Lung (tissue), 12 donors: ENCODE data around the gene RMDN2. TPM values are rescaled to one million over a fixed set of nuclear protein-coding genes. Genes with fewer than 3 reads are reported as not detected.

ENCODE experiments used
- ATAC-seq: fragments of 200-7000 bp; cut with Tn5 transposase; one replicate; pipeline ENCODE4 v1.9.1; 2020; ENCODE audit warnings: moderate number of reproducible peaks; ENCODE audit not compliant: insufficient read depth, low FRiP score
- DNase-seq, 3 donors: peaks; one replicate each; pipeline ENCODE4 v3.0.0-alpha.2; 2013 to 2017
- H3K27ac ChIP-seq, 2 donors: one replicate each; pipeline ENCODE4 v1.5.1; 2013; ENCODE audit warnings: mild to moderate bottlenecking in 2 of 2, moderate library complexity in 2 of 2, control low read depth in 1 of 2, inconsistent platforms in 1 of 2, low read depth in 1 of 2, low read length in 1 of 2
- H3K27me3 ChIP-seq, 3 donors: one replicate each; pipeline ENCODE4 v1.5.1; 2013; ENCODE audit warnings: low read length in 2 of 3; ENCODE audit not compliant: control insufficient read depth in 3 of 3, insufficient read depth in 3 of 3
- H3K36me3 ChIP-seq, 4 donors: one replicate each; pipeline ENCODE4 v1.5.1; 2013; ENCODE audit warnings: low read length in 4 of 4, mild to moderate bottlenecking in 1 of 4, moderate library complexity in 1 of 4; ENCODE audit not compliant: control insufficient read depth in 4 of 4, insufficient read depth in 4 of 4
- H3K4me1 ChIP-seq, 5 donors: one replicate each; pipeline ENCODE4 v1.5.1; 2013; ENCODE audit warnings: low read length in 5 of 5, mild to moderate bottlenecking in 2 of 5, moderate library complexity in 1 of 5; ENCODE audit not compliant: control insufficient read depth in 5 of 5, insufficient read depth in 5 of 5
- H3K4me3 ChIP-seq: one replicate; pipeline ENCODE4 v1.5.1; 2013; ENCODE audit warnings: mild to moderate bottlenecking, control low read depth, moderate library complexity
- H3K9ac ChIP-seq, 2 donors: one replicate each; pipeline ENCODE4 v1.5.1; 2013; ENCODE audit warnings: low read length in 2 of 2, control low read depth in 1 of 2; ENCODE audit not compliant: insufficient read depth in 1 of 2
- H3K9me3 ChIP-seq, 4 donors: one replicate each; pipeline ENCODE4 v1.5.1; 2013; ENCODE audit warnings: low read length in 3 of 4, mild to moderate bottlenecking in 1 of 4, moderate library complexity in 1 of 4; ENCODE audit not compliant: control insufficient read depth in 4 of 4, insufficient read depth in 3 of 4
- CTCF ChIP-seq: IDR thresholded peaks from 2 replicates; pipeline ENCODE4 v1.5.1; 2012; ENCODE audit warnings: mild to moderate bottlenecking; ENCODE audit errors: control extremely low read depth, extremely low read depth
- WGBS, 2 donors: extraction: QIAGEN DNeasy Blood & Tissue Kit; methylation state at CpG; one replicate each; pipeline ENCODE4 v1.1.7; 2013; 5-methylcytosine and 5-hydroxymethylcytosine counted together
- polyA plus RNA-seq, 2 donors: library from polyadenylated mRNA; stranded (reverse); fragments of 200-250 nt; gene quantifications; one replicate each; pipeline ENCODE4 v1.2.1, GENCODE V29; 2013
- total RNA-seq, 2 donors: library from RNA; depleted of rRNA in 1 of 2; stranded (reverse); fragments of >200 nt in 1 of 2; gene quantifications; one replicate each; pipeline ENCODE4 v1.2.1, GENCODE V29; 2014 to 2021
- donor health status: control.
- donor health status: control.
- donor health status: Bipolar disorder and iron deficiency.
- donor health status: healthy.
- donor health status: DM: yes; HTN: yes; CAD: no.

Gene RMDN2
- total and polyA plus RNA-seq, 4 donors, result 7.7 to 37.9 (median 18.3) TPM

- H3K4me3 ChIP-seq, result no peak overlapping the region
- no peak for TF ChIP-seq CTCF
- H3K36me3 ChIP-seq, result no peaks in the 10 kb centered on the region
- WGBS, 2 donors, result 81 to 82% methylated on average over 5 of the region's 5 CpGs
- DNase-seq, result no peak
- ATAC-seq, result no peak
- peaks cover 0 to 7% (median 2%) of the 10 kb centered on the region in 5 donors for H3K4me1 ChIP-seq
- no peak overlapping the region for H3K27ac ChIP-seq
- H3K9me3 ChIP-seq, result peaks cover 0 to 4% (median 0%) of the 10 kb centered on the region in 4 donors
- H3K9ac ChIP-seq, result no peak overlapping the region
- peaks cover 0 to 4% (median 4%) of the 10 kb centered on the region in 3 donors for H3K27me3 ChIP-seq
Observed at GRCh38 chr2:38038682-38039081, 113.6 kb downstream of the RMDN2 start.

GRCh38 chr2:38039121-38039910 lies 114.2 kb downstream of the RMDN2 start:
- WGBS, 2 donors, result 79 to 88% methylated on average over 9 of the region's 9 CpGs
- Histone ChIP-seq H3K36me3 (no peaks in the 10 kb centered on the region), H3K27me3 (peaks cover 0 to 4% (median 4%) of the 10 kb centered on the region in 3 donors), H3K4me1 (peaks cover 0 to 7% (median 2%) of the 10 kb centered on the region in 5 donors), H3K27ac (no peak overlapping the region), H3K9ac (no peak overlapping the region), H3K9me3 (peaks cover 0 to 4% (median 0%) of the 10 kb centered on the region in 4 donors), H3K4me3 (no peak overlapping the region)
- ATAC-seq (no peak), DNase-seq (no peak)
- TF ChIP-seq CTCF, result no peak

GRCh38 chr2:38045811-38046210 lies 120.7 kb downstream of the RMDN2 start:
- Histone ChIP-seq H3K4me3 (no peak overlapping the region), H3K9me3 (no peaks in the 10 kb centered on the region), H3K27me3 (no peaks in the 10 kb centered on the region), H3K36me3 (no peaks in the 10 kb centered on the region), H3K4me1 (no peaks in the 10 kb centered on the region), H3K27ac (no peak overlapping the region), H3K9ac (no peak overlapping the region)
- ATAC-seq, result no peak
- no peak for DNase-seq
- WGBS, 2 donors, result 92 to 93% methylated on average over 4 of the region's 4 CpGs
- TF ChIP-seq CTCF, result no peak
